H1 (cell line): ENCODE measurements around the gene ZNF281. TPM values are rescaled to one million over a fixed set of nuclear protein-coding genes. Genes with fewer than 3 reads are reported as not detected.
A peak's percentile ranks its signal among the peaks of the same experiment; 100 is the strongest.

Source experiments
- CTCF ChIA-PET: fragments of 300-600 bp; sonication (Branson Sonifier 250); formaldehyde crosslinking; loops from one replicate; lab custom pipeline; 2021; ENCODE audit not compliant: partially characterized antibody; lab: Charles Lee
- POLR2A ChIA-PET: fragments of 300-600 bp; sonication (Branson Sonifier 250); formaldehyde crosslinking; loops from one replicate; lab custom pipeline; 2021; ENCODE audit warnings: inconsistent platforms; ENCODE audit not compliant: partially characterized antibody; lab: Charles Lee
- DNase-seq, 2 experiments: peaks; one replicate each; pipeline versions ENCODE4 v3.0.0 to v3.0.0-alpha.2; 2010 to 2022; ENCODE audit warnings: low spot score in 2 of 2, low read depth in 1 of 2, mixed read lengths in 1 of 2
- FAIRE-seq: peaks from 2 replicates; lab custom pipeline; 2011; peaks lifted over from hg19 to GRCh38; lab: Jason Lieb, UNC
- H2AFZ ChIP-seq: 2 replicates; pipeline ENCODE4 v1.8.1; 2012; ENCODE audit warnings: low read length, inconsistent platforms
- H2AK5ac ChIP-seq: 2 replicates; pipeline ENCODE4 v1.6.1; 2013; ENCODE audit warnings: low read depth, low read length
- H2BK120ac ChIP-seq: replicated peaks from 2 replicates; pipeline ENCODE3; 2013; ENCODE audit warnings: low read depth, low read length, inconsistent platforms
- H2BK12ac ChIP-seq: 2 replicates; pipeline ENCODE4 v1.6.1; 2013; ENCODE audit warnings: low read depth, low read length
- H2BK15ac ChIP-seq: 2 replicates; pipeline ENCODE4 v1.6.1; 2013; ENCODE audit warnings: low read length
- H2BK20ac ChIP-seq: 2 replicates; pipeline ENCODE4 v1.6.1; 2013; ENCODE audit warnings: low read length
- H2BK5ac ChIP-seq: 2 replicates; pipeline ENCODE4 v1.6.1; 2013; ENCODE audit warnings: low read depth, low read length
- H3K14ac ChIP-seq: 2 replicates; pipeline ENCODE4 v1.6.1; 2013; ENCODE audit warnings: inconsistent platforms; ENCODE audit not compliant: insufficient read length
- H3K18ac ChIP-seq: 2 replicates; pipeline ENCODE4 v1.6.1; 2013; ENCODE audit warnings: low read length; ENCODE audit errors: extremely low read depth
- H3K23ac ChIP-seq: 2 replicates; pipeline ENCODE4 v1.6.1; 2013; ENCODE audit warnings: inconsistent platforms; ENCODE audit not compliant: insufficient read length
- H3K23me2 ChIP-seq: 2 replicates; pipeline ENCODE4 v1.6.1; 2013; ENCODE audit warnings: low read depth, low read length
- H3K27ac ChIP-seq: 2 replicates; pipeline ENCODE4 v1.6.1; 2011; ENCODE audit warnings: low read depth, low read length, inconsistent platforms
- H3K27me3 ChIP-seq, 4 experiments: replicated peaks in 1 of 4; 1 replicate in 1 of 4; 2 replicates in 3 of 4; pipeline versions ENCODE4 v1.6.1 to v1.8.1; 2011 to 2013; ENCODE audit warnings: low read length in 3 of 4, mild to moderate bottlenecking in 3 of 4, inconsistent platforms in 2 of 4, mixed read lengths in 2 of 4, moderate library complexity in 1 of 4; ENCODE audit not compliant: control insufficient read depth in 3 of 4, insufficient read depth in 3 of 4; ENCODE audit errors: extremely low read depth in 1 of 4
- H3K36me3 ChIP-seq, 4 experiments: 2 replicates each; pipeline versions ENCODE4 v1.6.1 to v1.8.1; 2011 to 2013; ENCODE audit warnings: mild to moderate bottlenecking in 4 of 4, low read length in 3 of 4, moderate library complexity in 2 of 4, control low read depth in 1 of 4, inconsistent platforms in 1 of 4; ENCODE audit not compliant: insufficient read depth in 4 of 4, control insufficient read depth in 2 of 4
- H3K4ac ChIP-seq: replicated peaks from 2 replicates; pipeline ENCODE3; 2013; ENCODE audit warnings: low read length, low read depth, mixed read lengths, inconsistent platforms; ENCODE audit not compliant: insufficient read length
- H3K4me1 ChIP-seq, 4 experiments: replicated peaks in 1 of 4; 1 replicate in 1 of 4; 2 replicates in 3 of 4; pipeline versions ENCODE4 v1.6.1 to v1.8.1; 2011 to 2013; ENCODE audit warnings: low read length in 3 of 4, inconsistent platforms in 2 of 4, mixed read lengths in 1 of 4; ENCODE audit not compliant: insufficient read depth in 4 of 4, control insufficient read depth in 3 of 4
- H3K4me2 ChIP-seq, 2 experiments: 2 replicates each; pipeline versions ENCODE4 v1.6.1 to v1.8.1; 2011 to 2013; ENCODE audit warnings: low read depth in 2 of 2, low read length in 2 of 2, control low read depth in 1 of 2, inconsistent platforms in 1 of 2, mild to moderate bottlenecking in 1 of 2; ENCODE audit not compliant: insufficient read depth in 1 of 2
- H3K4me3 ChIP-seq, 4 experiments: fragments of 200-600, 300-600 bp in 1 of 4; sonication (generic), shearing (Covaris generic), sonication (Bioruptor Twin) in 1 of 4; 2 replicates each; pipeline versions ENCODE4 v1.5.1 to v1.8.1; 2011 to 2016; ENCODE audit warnings: low read length in 4 of 4, low read depth in 3 of 4, control low read depth in 2 of 4, inconsistent platforms in 2 of 4, mild to moderate bottlenecking in 2 of 4, mixed read lengths in 1 of 4, moderate library complexity in 1 of 4; ENCODE audit not compliant: insufficient read depth in 2 of 4; ENCODE audit errors: extremely low read depth in 1 of 4
- H3K56ac ChIP-seq: replicated peaks from 2 replicates; pipeline ENCODE3; 2013; ENCODE audit warnings: low read depth, mild to moderate bottlenecking, mixed read lengths, low read length, inconsistent platforms; ENCODE audit not compliant: insufficient read length
- H3K79me1 ChIP-seq: 2 replicates; pipeline ENCODE4 v1.6.1; 2013; ENCODE audit warnings: low read depth, low read length, control low read depth
- H3K79me2 ChIP-seq, 2 experiments: 2 replicates each; pipeline versions ENCODE4 v1.6.1 to v1.8.1; 2012 to 2013; ENCODE audit warnings: low read length in 2 of 2, mild to moderate bottlenecking in 2 of 2, inconsistent platforms in 1 of 2; ENCODE audit not compliant: insufficient read depth in 2 of 2, control insufficient read depth in 1 of 2
- H3K9ac ChIP-seq, 4 experiments: replicated peaks in 1 of 4; 1 replicate in 1 of 4; 2 replicates in 3 of 4; pipeline versions ENCODE4 v1.6.1 to v1.8.1; 2011 to 2013; ENCODE audit warnings: low read depth in 3 of 4, low read length in 3 of 4, control low read depth in 2 of 4, mild to moderate bottlenecking in 2 of 4, moderate library complexity in 2 of 4, inconsistent platforms in 1 of 4; ENCODE audit errors: extremely low read depth in 1 of 4
- H3K9me3 ChIP-seq, 2 experiments: 2 replicates each; pipeline versions ENCODE4 v1.6.1 to v1.8.1; 2012 to 2013; ENCODE audit warnings: mild to moderate bottlenecking in 2 of 2, moderate library complexity in 2 of 2, control low read depth in 1 of 2, inconsistent platforms in 1 of 2, low read depth in 1 of 2, low read length in 1 of 2, mixed read lengths in 1 of 2; ENCODE audit not compliant: insufficient read depth in 2 of 2
- H4K20me1 ChIP-seq, 2 experiments: replicated peaks in 1 of 2; 2 replicates each; pipeline versions ENCODE3 to v1.8.1; 2011 to 2013; ENCODE audit warnings: inconsistent platforms in 2 of 2, low read length in 2 of 2, mild to moderate bottlenecking in 1 of 2; ENCODE audit not compliant: insufficient read depth in 2 of 2, control insufficient read depth in 1 of 2
- H4K5ac ChIP-seq: 2 replicates; pipeline ENCODE4 v1.6.1; 2013; ENCODE audit warnings: low read length, low read depth, mixed read lengths, inconsistent platforms; ENCODE audit not compliant: insufficient read length
- H4K8ac ChIP-seq: 2 replicates; pipeline ENCODE4 v1.8.0; 2013; ENCODE audit warnings: mild to moderate bottlenecking, moderate library complexity, low read length, inconsistent platforms; ENCODE audit not compliant: insufficient read depth; ENCODE audit errors: extremely low read depth
- H4K91ac ChIP-seq: replicated peaks from 2 replicates; pipeline ENCODE3; 2013; ENCODE audit warnings: low read length, mixed read lengths, inconsistent platforms; ENCODE audit not compliant: insufficient read length
- BCL11A ChIP-seq, 2 experiments: IDR thresholded peaks; one replicate each; pipeline ENCODE4 v1.6.1; 2011; ENCODE audit warnings: low read depth in 2 of 2, low read length in 2 of 2, mild to moderate bottlenecking in 2 of 2
- CEBPB ChIP-seq: IDR thresholded peaks from 2 replicates; pipeline ENCODE4 v1.6.1; 2012; ENCODE audit warnings: low read depth, low read length
- CHD2 ChIP-seq: IDR thresholded peaks from 2 replicates; pipeline ENCODE4 v1.6.1; 2012; ENCODE audit warnings: low read length, improper control_type of control experiment
- FOSL1 ChIP-seq: IDR thresholded peaks from 2 replicates; pipeline ENCODE4 v1.6.1; 2011; ENCODE audit warnings: mild to moderate bottlenecking, low read depth, low read length, moderate library complexity; ENCODE audit not compliant: insufficient read depth
- GTF2F1 ChIP-seq: IDR thresholded peaks from 2 replicates; pipeline ENCODE4 v1.6.1; 2012; ENCODE audit warnings: low read depth, low read length, improper control_type of control experiment, borderline replicate concordance
- JUN ChIP-seq: IDR thresholded peaks from 2 replicates; pipeline ENCODE4 v1.6.1; 2011; ENCODE audit warnings: low read depth, mild to moderate bottlenecking, improper control_type of control experiment, low read length
- KDM1A ChIP-seq: fragments of 200-600, 300-600 bp; sonication (generic); IDR thresholded peaks from 2 replicates; pipeline ENCODE4 v1.7.1; 2016; ENCODE audit warnings: mild to moderate bottlenecking, low read length, borderline replicate concordance
- NANOG ChIP-seq: IDR thresholded peaks from 2 replicates; pipeline ENCODE4 v1.6.1; 2011; ENCODE audit warnings: low read length, low read depth, mild to moderate bottlenecking, inconsistent platforms; ENCODE audit not compliant: insufficient read depth, poor library complexity, severe bottlenecking
- RFX5 ChIP-seq: IDR thresholded peaks from 2 replicates; pipeline ENCODE4 v1.6.1; 2011; ENCODE audit warnings: low read depth, low read length, improper control_type of control experiment, borderline replicate concordance
- RXRA ChIP-seq: IDR thresholded peaks from 2 replicates; pipeline ENCODE4 v1.6.1; 2011; ENCODE audit warnings: low read depth, mild to moderate bottlenecking, low read length, moderate library complexity; ENCODE audit not compliant: insufficient read depth
- SRF ChIP-seq: IDR thresholded peaks from 2 replicates; pipeline ENCODE4 v1.6.1; 2011; ENCODE audit warnings: mild to moderate bottlenecking, low read depth, low read length, moderate library complexity
- TAF1 ChIP-seq: IDR thresholded peaks from 2 replicates; pipeline ENCODE4 v1.6.1; 2011; ENCODE audit warnings: mild to moderate bottlenecking, low read depth, low read length
- TAF7 ChIP-seq: optimal IDR thresholded peaks from 2 replicates; pipeline ENCODE3; 2011; ENCODE audit warnings: low read depth, mild to moderate bottlenecking, inconsistent platforms, low read length, moderate library complexity, borderline replicate concordance
- TCF12 ChIP-seq: IDR thresholded peaks from 2 replicates; pipeline ENCODE4 v1.6.1; 2011; ENCODE audit warnings: low read depth, mild to moderate bottlenecking, low read length
- ZNF274 ChIP-seq: IDR thresholded peaks from 2 replicates; pipeline ENCODE4 v1.7.0; 2012; ENCODE audit warnings: low read length, borderline replicate concordance; ENCODE audit errors: extremely low read depth
- WGBS, 2 experiments: shearing (Covaris generic) in 1 of 2; methylation state at CpG; one replicate each; pipeline versions ENCODE4 v1.1.6 to v1.1.7; 2013 to 2015; ENCODE audit warnings: low lambda C conversion rate in 2 of 2, mixed read lengths in 2 of 2, inconsistent platforms in 1 of 2, low coverage in 1 of 2, missing lambda C conversion rate in 1 of 2; ENCODE audit not compliant: insufficient replicate concordance in 2 of 2, insufficient coverage in 1 of 2, insufficient read length in 1 of 2; ENCODE audit errors: extremely low coverage in 1 of 2, missing lambda C conversion rate in 1 of 2; 5-methylcytosine and 5-hydroxymethylcytosine counted together
- polyA plus RNA-seq, 7 experiments: library from polyadenylated mRNA; depleted of rRNA in 3 of 7; stranded (reverse) in 5 of 7; unstranded in 2 of 7; fragments of >200 nt in 5 of 7; fragments of 200-250 nt in 2 of 7; gene quantifications; 1 replicate in 5 of 7; 2 replicates in 1 of 7; 4 replicates in 1 of 7; pipeline versions ENCODE4 v1.2.1 to v1.2.3, GENCODE V29; 2011 to 2013; ENCODE audit warnings: missing spikeins in 2 of 7, mixed read lengths in 2 of 7
- total RNA-seq: library from RNA; stranded (reverse); fragmentation: NEBNext Ultra II Directional; extraction: Animal tissue kit (Norgen Biotek cat#: 25700); gene quantifications from 2 replicates; pipeline ENCODE4 v1.2.1, GENCODE V29; 2021

ZNF281 gene
- total and polyA plus RNA-seq, 2 of the 8 experiments (the other 6 are each of a cell fraction or from before 2014, with no cell fraction given) = 19.5 to 61.4 TPM

- Histone ChIP-seq H3K36me3 (peaks cover 8 to 34% (median 20%) of the 10 kb centered on the region in 4 experiments), H3K9ac (no peak overlapping the region), H3K79me1 (no peaks in the 10 kb centered on the region), H3K9me3 (no peaks in the 10 kb centered on the region), H2AFZ (no peak overlapping the region), H4K91ac (no peak overlapping the region), H2AK5ac (no peak overlapping the region), H3K14ac (no peak overlapping the region), H4K20me1 (peaks cover 11 to 23% of the 10 kb centered on the region in 2 experiments), H2BK20ac (no peak overlapping the region), H2BK15ac (no peak overlapping the region), H3K23me2 (peaks cover 15% of the 10 kb centered on the region), H3K56ac (peak overlapping the region; percentile 75), H2BK5ac (peak overlapping the region; percentile 90), H3K27me3 (no peaks in the 10 kb centered on the region), H3K18ac (no peak overlapping the region), H4K8ac (no peak overlapping the region), H2BK120ac (no peak overlapping the region), H3K79me2 (peaks cover 40 to 82% of the 10 kb centered on the region in 2 experiments), H3K4me2 (peak overlapping the region; percentile 83 to 90), H3K23ac (no peak overlapping the region), H3K4ac (no peak overlapping the region), H4K5ac (no peak overlapping the region), H3K27ac (peak overlapping the region; percentile 54; the same call in 1 of the 2 replicates), H3K4me1 (peaks cover 2 to 11% (median 8%) of the 10 kb centered on the region in 4 experiments; a peak in 6 of 7 replicates), H2BK12ac (no peak overlapping the region; the same call in 1 of the 2 replicates), H3K4me3 (peak overlapping the region; percentile 36 to 92 (median 82); a peak in 7 of 8 replicates)
- ChIA-PET CTCF (interaction anchor here (1.0 to 2.6 kb wide), 3 partner anchors 10 to 131 kb away, joined by 4 to 11 read pairs (median 4); no protein-coding TSS in a partner anchor), POLR2A (interaction anchor here (1.0 to 4.8 kb wide), 11 partner anchors 9 to 282 kb away, joined by 3 to 51 read pairs (median 11); no protein-coding TSS in a partner anchor)
- FAIRE-seq = peak; percentile 13
- no peak for DNase-seq
- 1% methylated on average over 8 of the region's 8 CpGs; no CpG with 5 or more reads in 1 of the 2 experiments for WGBS, 2 experiments
- no peak for TF ChIP-seq ZNF274
- 0 out of 2 replicates have a peak, but pooled peaks have one; percentile 79 for TF ChIP-seq TCF12
- peak; percentile 14; the same call in 1 of the 2 replicates for TF ChIP-seq TAF1
- no peak for TF ChIP-seq CHD2
- TF ChIP-seq KDM1A = no peak
- no peak for TF ChIP-seq BCL11A (IDR thresholded peaks at IDR 0.05; ENCODE audit: low read depth in 2 of 2, low read length in 2 of 2)
- no peak for TF ChIP-seq RXRA
- TF ChIP-seq NANOG = no peak
- TF ChIP-seq CEBPB = no peak
- no peak for TF ChIP-seq SRF
- TF ChIP-seq FOSL1 = no peak
- TF ChIP-seq JUN = no peak
- no peak for TF ChIP-seq GTF2F1
- TF ChIP-seq TAF7 = no peak
- TF ChIP-seq RFX5 = no peak
Measured at GRCh38 chr1:200410566-200410878, 686 bp upstream of the ZNF281 start.
